Activated CD8-positive, alpha-beta memory T cell treated with anti-CD3 and anti-CD28 coated beads for 4 hours (primary cell): ENCODE results near the gene RIMS3.

Source experiments
- DNase-seq, 2 donors: peaks; one replicate each; pipeline ENCODE4 v3.0.0-alpha.2; 2020; ENCODE audit warnings: low read depth in 2 of 2

The RIMS3 gene

DNA sequence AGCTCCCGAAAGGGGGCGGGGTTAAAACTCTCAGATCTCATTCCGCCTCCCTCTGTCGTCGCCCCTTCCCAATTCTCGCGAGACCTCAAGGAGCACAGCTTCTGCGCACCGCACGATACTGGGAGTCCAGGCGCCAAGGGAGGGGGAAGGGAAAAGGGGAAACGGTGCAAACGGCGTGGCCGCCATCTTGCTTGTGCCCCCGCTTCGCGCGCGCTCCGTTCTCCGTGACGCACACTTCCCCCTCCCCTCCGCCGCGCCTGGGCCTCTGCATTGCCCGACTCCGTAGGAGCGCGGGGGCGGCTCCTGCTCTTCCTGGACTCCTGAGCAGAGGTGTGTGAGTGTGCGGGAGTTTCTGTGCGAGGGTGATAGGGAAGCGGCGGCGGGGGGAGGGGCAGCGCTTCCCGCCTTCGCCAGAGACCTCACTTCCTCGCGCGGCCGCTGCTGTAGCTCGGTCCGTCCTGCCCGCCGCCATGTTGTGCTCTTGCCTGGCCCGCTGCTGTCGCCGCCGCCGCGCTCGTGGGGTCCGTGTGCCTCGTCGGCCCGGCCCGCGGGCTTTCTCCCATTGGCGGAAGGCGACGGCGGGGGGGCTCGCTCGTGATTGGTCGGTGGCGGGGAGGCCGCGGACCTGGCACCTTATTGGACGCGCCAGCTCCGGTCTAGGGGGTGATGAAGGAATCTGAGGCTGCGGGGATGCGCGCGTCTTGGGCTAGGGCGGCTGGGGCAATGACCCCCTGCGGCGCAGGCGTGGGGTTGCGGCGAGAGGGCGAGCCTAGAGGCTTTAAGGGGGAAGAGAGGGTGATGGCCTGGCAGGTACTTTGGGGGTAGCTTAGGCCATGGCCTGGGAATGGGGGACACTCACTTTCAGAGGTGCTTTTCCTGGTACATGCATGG is 26.3 kb upstream of the RIMS3 start, which contains the start of gene NFYC:
Gene NFYC, plus strand, starts transcription at position 167 of the 891 bp plus-strand sequence. CDS start 47,140 bp downstream, outside the sequence.
- peak; percentile 88 to 94 for DNase-seq

DNA sequence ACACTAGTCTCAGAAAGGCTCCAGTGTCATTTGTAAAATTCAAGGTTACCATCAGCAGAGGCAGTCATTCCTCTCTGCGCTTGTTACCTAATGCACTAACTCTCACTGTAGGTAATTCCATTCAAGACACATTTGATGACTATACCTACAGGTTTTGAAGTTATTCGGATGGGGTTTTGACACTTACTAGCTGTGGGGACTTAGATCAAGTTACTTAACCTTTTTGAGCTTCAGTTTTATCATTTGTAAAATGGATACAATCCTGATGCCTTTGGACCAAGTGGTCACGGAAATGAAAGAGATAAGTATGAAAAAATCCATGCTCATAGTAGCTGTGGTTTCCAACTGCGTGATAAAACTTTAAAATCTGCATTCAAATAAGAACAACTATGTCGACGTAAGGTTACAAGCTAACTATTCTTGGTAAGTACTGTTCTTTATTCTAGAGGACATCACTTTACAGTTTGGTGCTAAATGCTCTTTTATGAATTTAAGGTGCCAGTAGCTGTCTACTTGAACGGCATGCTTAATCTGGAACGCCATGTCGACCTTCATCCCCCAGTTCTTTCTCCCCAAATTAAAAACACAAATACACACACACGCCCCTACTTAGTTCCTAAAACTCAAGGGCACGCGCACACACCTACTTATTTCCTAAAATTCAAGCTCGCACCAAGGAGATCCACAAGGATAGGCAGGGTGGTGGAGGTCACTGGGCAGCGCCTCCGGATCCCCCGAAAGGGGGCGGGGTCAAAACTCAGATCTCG is 25.5 kb upstream of the RIMS3 start:
- DNase-seq: no peak

DNA sequence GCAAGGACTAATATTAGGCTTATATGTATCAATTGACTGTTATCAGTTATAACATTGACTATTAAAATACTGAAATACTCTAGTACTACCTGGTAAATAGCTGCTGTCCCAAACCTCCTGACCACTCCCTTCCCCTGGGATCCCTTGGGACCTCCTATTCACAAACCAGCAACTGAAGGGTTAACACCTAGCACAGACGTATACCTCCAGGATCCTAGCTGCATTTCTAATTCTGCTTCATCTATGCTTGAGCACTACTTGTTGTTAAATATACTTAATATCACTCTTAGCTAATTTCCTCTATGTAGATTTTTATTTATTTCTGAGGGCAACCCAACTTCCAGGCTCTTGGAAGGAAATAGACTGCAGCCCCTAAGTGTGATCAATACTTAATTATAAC is 24.3 kb upstream of the RIMS3 start:
- no peak for DNase-seq

DNA sequence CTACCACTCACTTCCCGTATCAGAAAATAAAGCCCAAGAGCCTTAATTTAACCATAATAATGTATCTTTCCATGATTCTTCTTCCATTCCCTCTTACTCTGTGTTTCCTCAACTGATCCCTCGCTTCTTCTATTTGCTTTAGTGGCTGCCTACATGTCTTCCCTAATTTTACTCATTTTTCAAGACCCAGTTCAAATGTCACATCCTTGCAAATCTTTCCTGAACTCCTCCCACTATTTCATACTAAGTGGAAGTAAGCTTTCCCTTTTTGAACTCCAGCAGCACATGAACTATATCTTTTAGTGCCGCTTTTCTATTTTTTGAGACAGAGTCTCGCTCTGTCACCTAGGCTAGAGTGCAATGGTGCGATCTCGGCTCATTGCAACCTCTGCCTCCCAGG is 22.2 kb upstream of the RIMS3 start:
- no peak for DNase-seq

DNA sequence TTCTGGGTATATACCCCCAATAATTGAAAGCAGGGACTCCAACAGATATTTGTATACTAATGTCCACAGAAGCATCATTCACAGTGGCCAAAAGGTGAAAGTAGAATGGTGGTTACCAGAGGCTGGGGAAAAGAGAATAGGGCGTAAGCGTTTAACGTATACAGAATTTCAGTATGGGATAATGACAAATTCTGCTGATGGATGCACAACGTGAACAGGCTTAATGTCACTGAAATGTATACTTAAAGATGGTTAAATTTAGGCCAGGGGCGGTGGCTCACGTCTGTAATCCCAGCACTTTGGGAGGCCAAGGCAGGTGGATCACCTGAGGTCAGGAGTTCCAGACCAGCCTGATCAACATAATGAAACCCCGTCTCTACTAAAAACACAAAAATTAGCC is 21.6 kb upstream of the RIMS3 start:
- no peak for DNase-seq

DNA sequence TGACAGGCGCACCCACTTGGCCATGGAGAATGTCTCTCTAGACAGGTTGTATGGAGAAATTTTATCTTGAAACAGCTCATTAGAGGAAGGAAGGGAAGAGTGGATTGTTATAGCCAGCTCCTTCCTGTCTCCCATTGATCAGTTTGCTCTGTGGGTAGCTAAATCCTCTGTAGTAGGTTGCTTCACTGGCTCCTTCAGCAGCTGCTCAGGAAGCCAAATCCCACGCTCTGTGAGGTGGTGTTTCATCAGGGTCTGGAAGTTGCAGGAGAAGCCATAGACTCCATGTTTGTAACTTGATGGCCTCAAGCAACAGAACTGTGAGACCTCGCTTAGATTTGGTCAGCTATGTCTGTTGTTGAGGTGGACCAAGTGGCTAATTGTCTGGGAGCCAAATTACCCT is 19.2 kb upstream of the RIMS3 start:
- DNase-seq: no peak

DNA sequence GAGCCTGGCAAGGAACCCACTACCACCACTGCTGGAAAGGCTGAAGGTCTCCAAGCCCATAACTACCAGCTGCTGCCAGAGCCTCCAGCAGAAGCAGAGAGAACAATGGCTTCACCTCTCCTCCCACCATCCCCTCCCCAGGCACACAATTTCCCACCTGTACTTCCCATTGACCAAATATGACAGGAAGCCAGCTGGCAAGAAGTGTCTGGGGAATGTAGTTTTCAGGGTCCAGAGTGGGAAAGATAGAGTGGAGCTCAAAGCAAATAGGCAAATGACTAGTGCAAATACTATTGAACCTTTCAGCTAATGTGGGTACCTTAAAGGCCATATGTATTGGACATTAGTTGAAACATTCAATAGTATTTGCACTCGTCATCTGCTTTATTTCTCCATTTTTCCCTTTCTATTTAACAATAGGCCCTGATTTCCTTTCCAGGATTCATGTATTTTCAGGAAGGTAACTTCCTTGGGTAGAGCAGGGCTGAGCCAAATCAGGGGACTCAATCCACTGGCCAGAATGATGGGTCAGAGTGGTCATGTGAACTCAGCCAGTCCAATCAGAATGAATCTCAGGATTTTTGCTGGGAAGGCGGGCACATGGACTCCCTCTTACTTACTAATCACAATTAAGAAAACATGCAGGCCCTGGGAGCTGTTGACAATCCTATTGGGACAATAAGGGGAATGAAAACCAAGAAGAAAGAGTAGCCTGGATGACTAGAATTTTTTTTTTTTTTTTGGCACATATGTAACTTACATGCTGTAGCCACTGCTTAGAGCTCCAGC is 13.9 kb upstream of the RIMS3 start:
- no peak for DNase-seq

DNA sequence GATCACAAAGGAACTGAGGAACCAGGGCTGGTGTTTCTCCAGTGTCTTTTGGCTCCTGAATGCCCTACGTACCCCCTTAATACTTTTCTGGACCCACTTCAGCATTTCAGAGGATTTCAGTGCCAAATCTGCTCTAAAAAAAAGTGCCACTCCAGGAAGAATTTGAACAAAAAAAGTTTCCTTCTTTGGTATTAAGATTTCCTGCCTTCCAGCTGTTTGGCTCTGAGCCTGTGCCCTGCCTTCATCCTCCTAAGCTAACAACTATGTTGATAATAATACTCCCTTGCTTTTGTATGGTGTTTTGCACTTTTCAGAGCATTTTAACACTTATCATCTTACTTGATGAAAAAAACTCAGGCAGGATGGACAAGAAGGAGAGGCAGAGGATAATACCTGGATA is 11.0 kb upstream of the RIMS3 start:
- no peak for DNase-seq

DNA sequence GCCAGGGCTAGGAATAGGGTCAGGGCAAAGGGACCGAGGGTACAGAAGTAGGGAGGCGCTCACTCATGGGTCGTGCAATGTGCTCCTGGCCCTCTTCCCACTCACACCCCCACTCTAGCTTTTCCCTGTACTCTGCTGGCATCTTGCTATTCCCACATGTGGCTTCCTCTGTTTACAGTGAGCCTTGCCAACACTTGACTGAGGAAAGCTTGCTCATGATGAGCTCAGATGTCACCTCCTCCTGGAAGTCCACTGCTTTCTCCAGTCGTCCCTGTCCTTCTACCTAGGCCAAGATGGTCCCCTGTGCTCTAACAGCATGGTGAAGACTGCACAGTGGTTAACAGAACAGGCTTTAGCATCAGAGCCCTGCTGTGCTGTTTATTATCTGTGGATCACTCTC is 8.0 kb upstream of the RIMS3 start:
- no peak for DNase-seq

DNA sequence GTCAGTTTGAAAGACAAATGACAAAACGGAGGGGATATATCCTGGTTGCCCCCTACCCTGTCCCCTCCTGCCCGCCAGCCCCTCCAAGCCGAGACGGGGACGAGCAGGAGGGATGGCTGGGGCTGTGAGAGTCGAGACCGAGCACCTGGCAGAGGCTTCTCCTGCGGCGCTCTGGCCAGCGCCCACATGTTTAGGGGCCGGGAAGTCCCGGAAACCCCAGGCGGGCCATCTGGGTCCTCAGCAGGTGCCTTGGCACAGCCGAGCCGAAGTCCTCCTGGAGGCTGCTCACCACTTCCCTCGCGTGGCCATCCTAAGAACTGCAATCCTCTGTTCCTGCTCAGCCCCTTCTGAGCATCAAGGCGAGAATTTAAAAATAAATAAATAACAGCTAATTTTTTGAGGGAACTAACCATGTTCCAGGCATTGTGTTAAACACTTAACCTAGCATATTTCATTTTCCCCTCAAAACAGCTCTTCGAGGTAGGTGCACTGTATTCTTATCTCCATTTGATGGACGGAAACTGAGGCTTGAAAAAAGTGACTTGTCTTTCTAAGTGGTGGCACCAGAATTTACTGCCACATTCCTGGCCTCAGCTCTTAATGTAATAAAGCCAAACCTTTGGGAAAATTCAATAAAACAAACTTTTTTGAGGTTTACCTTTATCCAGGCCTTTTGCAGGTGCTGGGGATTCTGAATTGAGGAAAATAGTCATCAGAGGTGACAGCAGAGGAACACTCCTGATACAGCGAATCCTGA is 3.5 kb upstream of the RIMS3 start:
- peak; percentile 68 to 72 for DNase-seq

DNA sequence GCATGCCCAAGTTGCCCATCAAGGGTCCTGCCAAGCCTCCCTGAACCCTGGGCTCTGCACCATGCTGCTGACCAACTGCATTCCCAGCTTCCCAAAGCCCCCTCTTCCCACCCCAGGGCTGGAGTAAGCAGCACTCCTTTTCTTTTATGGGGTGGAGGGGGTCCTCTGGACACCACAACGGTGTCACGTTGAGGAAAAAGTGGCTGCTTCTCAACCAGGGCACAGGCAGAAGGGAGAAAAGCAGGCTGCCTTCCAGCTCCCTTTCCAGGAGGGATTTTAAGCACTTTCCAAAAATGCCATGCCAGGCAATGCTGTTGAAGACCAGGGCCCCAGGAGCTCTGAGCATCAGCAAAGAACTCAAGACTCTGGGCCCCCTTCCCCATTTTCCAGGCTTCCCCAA is 691 bp downstream of the RIMS3 start:
- DNase-seq: no peak

DNA sequence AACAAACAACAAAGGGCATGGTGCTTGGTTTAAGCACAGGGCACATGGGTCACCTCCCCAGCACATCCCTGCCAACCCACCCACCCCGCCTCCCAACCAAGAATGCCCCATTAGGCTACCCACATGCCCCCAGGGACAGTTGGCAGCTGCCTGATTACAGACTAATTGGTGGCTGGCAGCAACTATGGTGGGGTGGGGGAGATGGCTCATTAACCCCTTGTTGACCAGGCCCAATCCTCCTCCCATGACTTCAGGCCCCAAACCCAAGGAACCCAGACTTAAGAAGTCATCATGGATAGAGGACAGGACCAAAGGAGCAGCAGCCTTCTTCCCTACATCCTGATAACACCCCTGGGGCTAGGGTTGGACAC is 1.3 kb downstream of the RIMS3 start:
- DNase-seq: no peak

DNA sequence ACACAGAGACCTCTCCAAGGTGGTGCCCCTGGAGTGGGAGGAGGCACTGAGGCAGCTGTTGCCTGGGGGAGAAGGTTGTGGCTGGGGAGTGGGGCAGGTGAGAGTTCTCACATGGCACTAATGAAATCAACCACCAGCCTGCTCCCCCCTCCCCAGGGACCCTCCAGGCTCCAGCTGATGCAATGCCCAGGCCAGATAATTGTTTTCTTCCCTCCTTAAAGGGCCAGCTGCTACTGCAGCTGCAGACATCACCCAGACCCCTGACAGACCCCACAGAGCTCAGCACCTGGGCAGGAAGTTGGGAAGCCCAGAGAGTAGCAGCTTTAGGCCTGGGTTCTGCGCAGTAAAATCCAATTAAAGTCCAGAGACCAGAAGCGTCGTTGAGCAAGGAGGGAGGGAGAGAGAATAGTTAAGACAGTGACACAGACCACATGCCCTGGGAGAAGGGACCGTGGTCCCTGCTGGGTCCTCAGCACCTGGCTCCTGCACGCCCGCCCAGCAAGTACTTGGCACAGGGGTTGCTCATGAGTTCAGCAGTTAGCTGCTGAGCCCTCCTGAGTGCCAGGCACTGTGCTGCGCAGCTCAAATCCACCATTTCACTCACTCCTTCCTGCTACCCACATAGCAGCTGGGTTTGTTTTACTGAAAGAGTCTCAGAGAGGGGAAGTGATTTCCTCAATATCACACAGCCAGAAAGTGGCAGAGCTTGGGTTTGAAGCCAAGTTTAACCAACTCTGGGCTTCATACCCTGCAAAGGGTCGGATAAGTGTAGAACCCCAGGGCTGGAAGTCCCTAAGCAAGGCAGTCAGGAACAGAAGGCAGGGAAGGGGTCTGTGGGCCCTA is 1.9 kb downstream of the RIMS3 start:
- DNase-seq: no peak

DNA sequence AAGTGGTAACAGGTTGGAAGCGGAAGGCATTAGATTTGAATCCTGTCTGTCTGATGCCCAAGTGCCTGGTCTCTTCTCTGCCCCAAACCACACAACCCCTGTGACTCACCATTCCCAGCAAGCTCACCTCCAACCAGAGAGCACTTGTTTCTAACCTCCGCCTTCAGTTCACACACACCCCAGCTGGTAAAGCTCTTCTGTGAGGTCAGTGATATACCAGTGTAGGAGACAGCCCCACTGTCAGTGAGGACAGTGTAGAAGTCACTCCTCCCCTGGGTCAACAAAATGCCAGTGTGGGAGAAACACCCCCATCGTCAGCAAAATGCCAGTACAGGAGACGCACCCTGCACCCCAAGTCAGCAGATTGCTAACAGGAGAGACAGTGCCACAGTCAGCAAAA is 2.6 kb downstream of the RIMS3 start:
- no peak for DNase-seq

DNA sequence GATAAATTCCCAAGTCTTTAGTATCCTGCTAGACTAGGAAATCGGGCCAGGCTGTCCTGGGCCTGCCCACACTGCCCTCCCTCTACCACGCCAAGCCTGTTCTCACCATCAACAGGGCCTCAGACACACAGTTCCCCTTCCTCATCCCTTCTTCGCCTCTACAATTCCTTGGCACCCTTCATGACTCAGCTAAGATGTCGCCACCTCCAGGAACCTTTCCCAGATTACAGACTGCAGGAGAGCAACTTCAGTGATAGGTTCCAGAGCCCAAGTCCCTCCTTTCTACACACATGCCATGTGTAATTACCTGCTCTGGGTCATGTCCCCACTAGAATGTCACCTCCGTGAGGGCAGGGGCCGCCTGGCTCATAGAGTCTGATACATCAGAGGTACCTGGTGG is 3.3 kb downstream of the RIMS3 start:
- DNase-seq: no peak

DNA sequence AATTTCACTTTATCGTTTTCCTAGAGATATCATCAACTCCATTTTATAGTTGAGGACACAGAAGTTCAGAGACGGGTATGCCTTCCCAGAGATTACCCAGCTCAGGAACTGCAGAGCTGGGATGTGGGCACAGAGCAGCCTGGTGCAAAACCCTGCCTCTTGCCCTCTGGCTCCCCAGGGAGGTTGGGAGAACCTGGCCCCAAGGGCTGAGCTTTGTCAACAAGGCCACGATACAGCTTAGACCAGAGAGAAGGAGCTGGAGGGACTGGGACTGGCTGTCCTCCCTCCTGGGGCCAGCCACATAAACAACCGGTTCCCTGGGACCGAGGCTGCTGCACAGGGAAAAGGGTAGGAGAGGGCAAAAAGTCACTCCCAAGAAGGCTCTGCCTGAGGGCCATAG is 3.8 kb downstream of the RIMS3 start:
- DNase-seq: no peak

DNA sequence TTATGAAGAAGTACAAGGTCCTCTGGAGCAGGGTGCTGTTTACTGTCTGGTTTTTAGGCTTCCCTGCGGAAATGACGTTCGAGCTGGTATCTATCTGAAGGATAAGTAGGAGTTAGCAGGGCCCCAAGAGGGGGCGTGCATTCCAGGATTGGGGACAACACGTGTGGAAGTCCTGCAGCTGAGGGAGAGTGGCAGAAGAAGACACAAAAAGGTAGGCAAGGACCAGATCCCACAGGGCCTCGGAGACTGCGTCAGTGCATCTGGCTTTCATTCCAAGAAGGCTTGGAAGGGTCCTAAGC is 5.9 kb downstream of the RIMS3 start:
- no peak for DNase-seq

DNA sequence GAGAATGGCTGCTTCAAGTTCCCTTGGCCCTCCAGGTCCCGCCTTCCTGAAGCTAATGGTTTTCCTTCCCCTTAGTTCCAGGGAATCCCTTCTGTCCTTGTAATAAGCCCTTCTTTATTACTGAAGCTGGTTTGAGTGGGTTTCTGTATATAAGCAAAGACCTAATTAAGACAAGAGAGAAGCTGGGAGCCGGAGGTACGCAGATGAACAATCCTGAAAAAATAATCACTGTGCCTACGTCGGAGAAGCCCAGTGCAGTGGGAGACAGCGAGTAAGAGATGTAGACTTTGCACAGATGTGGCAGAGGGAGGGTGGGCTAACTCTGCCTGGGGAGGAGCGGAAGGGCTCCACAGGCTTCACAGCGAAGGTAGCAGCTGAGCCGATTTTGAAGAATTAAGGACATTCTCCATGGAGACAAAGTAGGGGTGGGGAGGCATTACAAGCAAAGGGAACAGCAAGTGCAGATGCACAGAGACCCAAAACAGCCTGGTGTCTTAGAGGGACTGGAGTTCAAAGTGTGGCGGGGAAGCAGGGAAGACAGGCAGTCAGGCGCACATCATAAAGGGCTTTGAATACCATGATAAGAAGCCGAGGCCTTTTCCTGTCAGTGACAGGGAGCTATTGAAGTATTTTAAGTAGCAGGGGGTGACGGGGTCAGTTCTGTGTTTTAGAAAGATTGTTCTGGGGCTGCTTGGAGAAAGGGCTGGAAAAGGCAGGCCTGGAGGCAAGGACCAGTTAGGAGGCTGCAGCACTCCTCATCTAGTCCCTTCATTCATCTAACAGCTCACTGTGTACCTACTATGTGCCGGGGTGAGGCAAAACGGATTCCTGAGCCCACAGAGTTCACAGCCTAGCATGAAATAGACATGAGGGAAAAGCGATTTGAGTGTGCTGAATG is 6.5 kb downstream of the RIMS3 start:
- no peak for DNase-seq

DNA sequence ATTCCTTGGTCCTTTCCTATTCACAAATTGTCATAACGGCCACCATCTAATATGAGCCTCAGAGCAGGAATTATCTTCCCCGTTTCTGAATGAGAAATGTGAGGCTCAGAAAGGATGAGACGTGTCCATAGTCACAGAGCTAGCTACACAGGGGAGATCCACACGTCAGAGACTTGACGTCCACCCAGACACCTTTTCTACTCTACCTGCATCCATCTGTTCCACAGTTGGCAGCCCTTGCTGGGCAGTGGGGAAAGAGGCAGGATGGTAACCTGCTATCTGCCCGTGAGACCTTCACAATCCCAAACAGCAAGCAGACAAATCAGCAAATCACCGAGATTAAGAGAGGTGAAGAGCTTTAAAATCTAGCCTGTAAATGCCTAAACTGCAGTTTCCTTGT is 8.4 kb downstream of the RIMS3 start:
- DNase-seq: no peak
